Colonic mucosa (tissue), 4 donors: ENCODE data around the gene DNM3. TPM values are rescaled to one million over a fixed set of nuclear protein-coding genes. Genes with fewer than 3 reads are reported as not detected.

Experiments used
- DNase-seq: peaks from one replicate; pipeline ENCODE4 v3.0.0-alpha.2; 2020
- H3K27ac ChIP-seq: fragments of 200-600 bp; one replicate; pipeline ENCODE4 v1.8.0; 2021
- H3K27me3 ChIP-seq: fragments of 200-600 bp; one replicate; pipeline ENCODE4 v1.8.0; 2021
- H3K36me3 ChIP-seq: fragments of 200-600 bp; one replicate; pipeline ENCODE4 v1.8.0; 2021
- H3K4me1 ChIP-seq: fragments of 200-600 bp; one replicate; pipeline ENCODE4 v1.8.0; 2021; ENCODE audit warnings: mild to moderate bottlenecking
- H3K4me3 ChIP-seq: fragments of 200-600 bp; one replicate; pipeline ENCODE4 v1.8.0; 2021
- H3K9ac ChIP-seq, 2 donors: one replicate each; pipeline ENCODE4 v1.7.0; 2013; ENCODE audit warnings: control low read depth in 2 of 2, low read depth in 2 of 2, low read length in 2 of 2
- H3K9me3 ChIP-seq: fragments of 200-600 bp; one replicate; pipeline ENCODE4 v1.8.0; 2021
- intact Hi-C: fragments of 100-400 bp; cut with DNase I; formaldehyde crosslinking; loops from one replicate; pipeline ENCODE4 v1.14.1; 2022
- total RNA-seq, 2 donors: library from RNA; stranded (reverse); fragmentation: NEBNext Ultra II Directional in 1 of 2; extraction: Animal tissue kit (Norgen Biotek cat#: 25700) in 1 of 2; gene quantifications; one replicate each; pipeline ENCODE4 v1.2.1, GENCODE V29; 2021
- TF ChIP-seq, protein P1 (sequence below): fragments of 200-600 bp; IDR thresholded peaks from one replicate; pipeline ENCODE4 v1.8.0; 2022; ENCODE audit warnings: antibody characterized with exemption, mild to moderate bottlenecking
- donor health status: healthy.
- donor health status: DM: no; HTN: no; CAD: no.
- donor health status: DM: no; HTN: no; CAD: no.

The DNM3 gene
- total RNA-seq, 2 donors from 2014 or later: 1.7 to 2.6 TPM

- intact Hi-C loops: no loop called here
- TF ChIP-seq, protein P1, sequence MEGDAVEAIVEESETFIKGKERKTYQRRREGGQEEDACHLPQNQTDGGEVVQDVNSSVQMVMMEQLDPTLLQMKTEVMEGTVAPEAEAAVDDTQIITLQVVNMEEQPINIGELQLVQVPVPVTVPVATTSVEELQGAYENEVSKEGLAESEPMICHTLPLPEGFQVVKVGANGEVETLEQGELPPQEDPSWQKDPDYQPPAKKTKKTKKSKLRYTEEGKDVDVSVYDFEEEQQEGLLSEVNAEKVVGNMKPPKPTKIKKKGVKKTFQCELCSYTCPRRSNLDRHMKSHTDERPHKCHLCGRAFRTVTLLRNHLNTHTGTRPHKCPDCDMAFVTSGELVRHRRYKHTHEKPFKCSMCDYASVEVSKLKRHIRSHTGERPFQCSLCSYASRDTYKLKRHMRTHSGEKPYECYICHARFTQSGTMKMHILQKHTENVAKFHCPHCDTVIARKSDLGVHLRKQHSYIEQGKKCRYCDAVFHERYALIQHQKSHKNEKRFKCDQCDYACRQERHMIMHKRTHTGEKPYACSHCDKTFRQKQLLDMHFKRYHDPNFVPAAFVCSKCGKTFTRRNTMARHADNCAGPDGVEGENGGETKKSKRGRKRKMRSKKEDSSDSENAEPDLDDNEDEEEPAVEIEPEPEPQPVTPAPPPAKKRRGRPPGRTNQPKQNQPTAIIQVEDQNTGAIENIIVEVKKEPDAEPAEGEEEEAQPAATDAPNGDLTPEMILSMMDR: no peak
- no peak overlapping the region for H3K4me3 ChIP-seq
- H3K9me3 ChIP-seq: no peaks in the 10 kb centered on the region
- no peaks in the 10 kb centered on the region for H3K27me3 ChIP-seq
- H3K9ac ChIP-seq: no peak overlapping the region
- H3K36me3 ChIP-seq: no peaks in the 10 kb centered on the region
- DNase-seq: no peak
- H3K4me1 ChIP-seq: no peaks in the 10 kb centered on the region
- H3K27ac ChIP-seq: no peak overlapping the region
Observed at GRCh38 chr1:172085317-172085716, 244.0 kb downstream of the DNM3 start.

GRCh38 chr1:172086137-172086536 lies 244.8 kb downstream of the DNM3 start:
- H3K27me3 ChIP-seq: no peaks in the 10 kb centered on the region
- no peaks in the 10 kb centered on the region for H3K36me3 ChIP-seq
- no peak overlapping the region for H3K27ac ChIP-seq
- no peak overlapping the region for H3K9ac ChIP-seq
- TF ChIP-seq, protein P1: no peak
- no peak for DNase-seq
- intact Hi-C loops: no loop called here
- H3K4me1 ChIP-seq: no peaks in the 10 kb centered on the region
- no peaks in the 10 kb centered on the region for H3K9me3 ChIP-seq
- no peak overlapping the region for H3K4me3 ChIP-seq

DNA sequence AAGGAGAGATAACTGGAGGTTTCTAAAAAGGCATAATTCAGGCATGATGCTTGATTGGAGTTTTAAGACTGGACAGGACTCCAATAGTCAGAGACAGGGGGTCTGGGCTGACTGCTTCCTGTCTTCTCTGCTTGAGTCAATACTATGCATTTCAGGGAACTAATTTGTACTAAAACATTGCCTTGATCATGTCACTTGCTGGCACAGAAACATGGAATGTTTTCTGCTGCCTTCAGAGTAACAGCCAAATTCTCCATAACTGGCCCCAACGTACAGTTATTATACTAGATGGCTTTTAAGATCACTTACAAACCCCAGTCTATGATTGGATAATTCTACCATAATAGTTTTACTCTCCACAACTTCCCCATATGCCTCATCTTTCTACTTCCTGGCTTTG lies 247.0 kb downstream of the DNM3 start:
- intact Hi-C loops: no loop called here
- Histone ChIP-seq H3K4me3 (no peak overlapping the region), H3K4me1 (no peaks in the 10 kb centered on the region), H3K9ac (no peak overlapping the region), H3K27me3 (no peaks in the 10 kb centered on the region), H3K9me3 (no peaks in the 10 kb centered on the region), H3K36me3 (no peaks in the 10 kb centered on the region), H3K27ac (no peak overlapping the region)
- TF ChIP-seq, protein P1: no peak
- DNase-seq: no peak

- no peaks in the 10 kb centered on the region for H3K4me1 ChIP-seq
- peak overlapping the region; percentile 9 for H3K4me3 ChIP-seq
- no peak overlapping the region for H3K9ac ChIP-seq
- no peaks in the 10 kb centered on the region for H3K9me3 ChIP-seq
- intact Hi-C loops: loop anchor here (2.0 kb wide), 1 partner anchor 311 kb away; no protein-coding TSS in a partner anchor
- no peaks in the 10 kb centered on the region for H3K27me3 ChIP-seq
- DNase-seq: peak; percentile 70
- TF ChIP-seq, protein P1: peak; percentile 93
- H3K36me3 ChIP-seq: no peaks in the 10 kb centered on the region
- H3K27ac ChIP-seq: no peak overlapping the region
Observed at GRCh38 chr1:172089768-172090510, 248.6 kb downstream of the DNM3 start.

DNA sequence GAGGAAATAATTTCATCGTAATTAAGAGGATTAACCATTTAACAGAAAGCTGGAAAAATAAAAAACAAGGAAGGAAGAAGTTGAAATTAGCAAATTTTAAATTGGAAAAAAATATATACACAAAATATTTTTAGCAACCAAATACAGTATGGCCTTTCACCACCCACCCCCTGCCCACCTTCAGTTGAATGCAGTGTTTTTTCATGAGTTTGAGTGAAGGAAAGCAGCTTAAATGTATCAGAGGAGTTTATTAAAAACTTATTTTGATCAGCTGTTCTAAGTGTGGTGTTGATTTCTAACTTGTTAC lies 249.2 kb downstream of the DNM3 start:
- intact Hi-C loops: loop anchor here (2.0 kb wide), 1 partner anchor 310 kb away; no protein-coding TSS in a partner anchor
- H3K4me3 ChIP-seq: no peak overlapping the region
- H3K27ac ChIP-seq: no peak overlapping the region
- TF ChIP-seq, protein P1: peak; percentile 17
- H3K27me3 ChIP-seq: no peaks in the 10 kb centered on the region
- DNase-seq: no peak
- H3K9me3 ChIP-seq: no peaks in the 10 kb centered on the region
- H3K4me1 ChIP-seq: no peaks in the 10 kb centered on the region
- H3K36me3 ChIP-seq: no peaks in the 10 kb centered on the region
- no peak overlapping the region for H3K9ac ChIP-seq
